Stimulated activated effector memory CD8-positive, alpha-beta T cell treated with anti-CD3 and anti-CD28 coated beads, Interleukin-12 subunit alpha, Interleukin-12 subunit beta, amount 100 ng/mL, for 72 hours (primary cell): ENCODE data around the gene NPAS3.

Source experiments
- ATAC-seq: fragments of 150-1000 bp; cut with Tn5 transposase; 2 replicates; pipeline ENCODE4 v1.10.0; 2021
- DNase-seq, 2 donors: peaks; one replicate each; pipeline ENCODE4 v3.0.0; 2021 to 2022; ENCODE audit warnings: low spot score in 2 of 2
- H3K27ac Mint-ChIP-seq: one replicate; pipeline ENCODE4 v1.8.0; 2022; ENCODE audit warnings: mild to moderate bottlenecking, mixed read lengths
- H3K36me3 Mint-ChIP-seq: one replicate; pipeline ENCODE4 v1.8.0; 2022; ENCODE audit warnings: mild to moderate bottlenecking, mixed read lengths
- H3K4me1 Mint-ChIP-seq: one replicate; pipeline ENCODE4 v1.8.0; 2022; ENCODE audit warnings: mixed read lengths
- H3K4me3 Mint-ChIP-seq: one replicate; pipeline ENCODE4 v1.8.0; 2022; ENCODE audit warnings: mild to moderate bottlenecking, mixed read lengths
- H3K9me3 Mint-ChIP-seq: one replicate; pipeline ENCODE4 v1.8.0; 2022; ENCODE audit warnings: mixed read lengths

The NPAS3 gene

DNA sequence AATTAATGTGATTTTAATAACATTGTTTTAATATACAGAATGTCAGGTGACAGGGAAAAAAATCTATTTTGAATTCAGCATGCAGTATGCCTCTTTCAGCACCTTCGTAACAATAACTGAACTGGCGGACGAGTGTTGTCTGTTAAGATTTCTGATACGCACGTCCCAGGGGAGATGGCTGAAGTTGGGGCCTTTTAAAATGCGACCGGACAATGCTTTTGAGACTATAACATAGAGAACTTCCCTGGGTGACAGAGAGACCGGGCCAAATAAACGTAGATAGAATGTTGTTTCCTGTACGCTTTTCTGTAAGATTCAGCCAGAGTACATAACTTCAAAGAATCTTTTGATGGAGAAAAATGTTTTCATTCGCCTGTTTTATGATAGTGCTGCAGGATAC lies 772.5 kb downstream of the NPAS3 start:
- DNase-seq: no peak
- ATAC-seq: no peak
- Mint-ChIP-seq H3K27ac (no peak overlapping the region), H3K4me1 (no peaks in the 10 kb centered on the region), H3K4me3 (no peak overlapping the region), H3K9me3 (no peaks in the 10 kb centered on the region), H3K36me3 (no peaks in the 10 kb centered on the region)

GRCh38 chr14:33711811-33712216 lies 773.1 kb downstream of the NPAS3 start:
- no peak for DNase-seq
- Mint-ChIP-seq H3K4me1 (no peaks in the 10 kb centered on the region), H3K9me3 (no peaks in the 10 kb centered on the region), H3K36me3 (no peaks in the 10 kb centered on the region), H3K4me3 (no peak overlapping the region), H3K27ac (no peak overlapping the region)
- no peak for ATAC-seq

GRCh38 chr14:33714527-33715226 lies 776.0 kb downstream of the NPAS3 start:
- Mint-ChIP-seq H3K36me3 (no peaks in the 10 kb centered on the region), H3K4me1 (no peaks in the 10 kb centered on the region), H3K9me3 (peaks cover 2% of the 10 kb centered on the region), H3K27ac (no peak overlapping the region), H3K4me3 (no peak overlapping the region)
- ATAC-seq (no peak), DNase-seq (no peak)

DNA sequence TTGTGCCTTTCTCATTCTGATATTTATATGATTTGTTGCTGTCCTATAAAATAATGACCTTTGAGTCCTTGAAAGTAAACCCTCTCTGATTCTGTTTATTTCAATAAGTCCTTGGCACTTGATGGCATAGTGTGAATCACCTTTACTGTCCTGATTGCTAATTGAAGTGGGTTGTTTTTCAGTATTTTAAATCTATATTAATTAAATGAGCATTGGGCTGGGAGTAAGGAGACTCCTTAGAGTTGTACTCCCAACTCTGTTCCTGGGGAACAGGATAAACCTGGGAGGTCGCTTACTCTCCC lies 776.5 kb downstream of the NPAS3 start:
- Mint-ChIP-seq H3K27ac (no peak overlapping the region), H3K36me3 (no peaks in the 10 kb centered on the region), H3K4me3 (no peak overlapping the region), H3K4me1 (no peaks in the 10 kb centered on the region), H3K9me3 (peaks cover 2% of the 10 kb centered on the region)
- no peak for DNase-seq
- ATAC-seq: no peak

- no peak overlapping the region for H3K27ac Mint-ChIP-seq
- H3K36me3 Mint-ChIP-seq: no peaks in the 10 kb centered on the region
- H3K4me3 Mint-ChIP-seq: no peak overlapping the region
- peaks cover 2% of the 10 kb centered on the region for H3K9me3 Mint-ChIP-seq
- no peak for ATAC-seq
- H3K4me1 Mint-ChIP-seq: no peaks in the 10 kb centered on the region
- DNase-seq: no peak
Measured at GRCh38 chr14:33716921-33717320, 778.2 kb downstream of the NPAS3 start.

DNA sequence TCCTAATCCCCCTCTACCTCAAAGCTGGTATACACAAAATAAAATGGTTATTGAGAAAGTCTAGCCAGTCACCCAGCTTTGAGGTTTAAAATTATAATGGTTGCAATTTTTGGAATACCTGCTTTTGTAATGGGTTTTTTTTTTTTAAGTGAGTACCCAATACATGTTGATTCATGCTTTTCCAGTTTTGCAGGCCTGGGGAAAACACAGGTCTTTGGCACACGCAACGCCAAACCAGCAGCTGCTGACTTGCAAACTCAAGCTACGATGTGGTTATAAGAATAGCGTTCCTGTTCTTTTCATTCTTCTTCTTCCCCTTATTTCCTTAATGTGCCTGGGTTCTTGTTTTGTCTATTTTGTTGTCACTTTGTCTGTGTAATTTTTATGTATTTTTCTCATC lies 779.2 kb downstream of the NPAS3 start:
- DNase-seq (no peak), ATAC-seq (no peak)
- Mint-ChIP-seq H3K4me1 (no peaks in the 10 kb centered on the region), H3K9me3 (peaks cover 2% of the 10 kb centered on the region), H3K4me3 (no peak overlapping the region), H3K27ac (no peak overlapping the region), H3K36me3 (no peaks in the 10 kb centered on the region)

GRCh38 chr14:33720284-33720787 lies 781.7 kb downstream of the NPAS3 start:
- ATAC-seq: no peak
- Mint-ChIP-seq H3K36me3 (no peaks in the 10 kb centered on the region), H3K4me3 (no peak overlapping the region)

DNA sequence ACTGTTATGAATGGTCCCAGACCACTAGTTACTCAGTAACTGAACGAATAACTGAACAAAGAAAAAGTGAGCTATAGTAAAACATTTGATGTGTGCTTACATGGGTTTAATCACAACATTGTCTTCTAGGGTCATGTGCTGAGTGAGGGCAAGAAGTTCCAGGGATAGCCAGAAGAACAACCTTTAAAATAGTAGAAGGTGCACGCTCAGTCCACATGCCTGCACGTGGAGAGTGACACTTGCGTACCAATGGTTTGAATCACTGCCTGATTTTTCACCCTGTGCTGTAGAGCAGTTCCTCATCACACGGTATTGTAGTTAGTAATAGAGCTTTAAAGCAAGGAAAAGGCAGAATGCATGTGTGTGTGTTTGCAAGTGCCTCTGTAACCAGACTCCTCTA lies 788.0 kb downstream of the NPAS3 start:
- no peaks in the 10 kb centered on the region for H3K36me3 Mint-ChIP-seq
- no peak overlapping the region for H3K4me3 Mint-ChIP-seq
- no peak overlapping the region for H3K27ac Mint-ChIP-seq
- DNase-seq (no peak), ATAC-seq (no peak)
- H3K4me1 Mint-ChIP-seq: no peaks in the 10 kb centered on the region
- H3K9me3 Mint-ChIP-seq: no peaks in the 10 kb centered on the region

More at GRCh38 chr14:33720284-33720787, 781.7 kb downstream of the NPAS3 start:
- Mint-ChIP-seq H3K4me1 (no peaks in the 10 kb centered on the region), H3K9me3 (peaks cover 2% of the 10 kb centered on the region), H3K27ac (no peak overlapping the region)
- DNase-seq: no peak

- no peak for DNase-seq
- H3K4me1 Mint-ChIP-seq: no peaks in the 10 kb centered on the region
- no peak overlapping the region for H3K4me3 Mint-ChIP-seq
- no peak for ATAC-seq
- no peaks in the 10 kb centered on the region for H3K9me3 Mint-ChIP-seq
- H3K36me3 Mint-ChIP-seq: no peaks in the 10 kb centered on the region
- no peak overlapping the region for H3K27ac Mint-ChIP-seq
Measured at GRCh38 chr14:33727606-33728005, 788.9 kb downstream of the NPAS3 start.

DNA sequence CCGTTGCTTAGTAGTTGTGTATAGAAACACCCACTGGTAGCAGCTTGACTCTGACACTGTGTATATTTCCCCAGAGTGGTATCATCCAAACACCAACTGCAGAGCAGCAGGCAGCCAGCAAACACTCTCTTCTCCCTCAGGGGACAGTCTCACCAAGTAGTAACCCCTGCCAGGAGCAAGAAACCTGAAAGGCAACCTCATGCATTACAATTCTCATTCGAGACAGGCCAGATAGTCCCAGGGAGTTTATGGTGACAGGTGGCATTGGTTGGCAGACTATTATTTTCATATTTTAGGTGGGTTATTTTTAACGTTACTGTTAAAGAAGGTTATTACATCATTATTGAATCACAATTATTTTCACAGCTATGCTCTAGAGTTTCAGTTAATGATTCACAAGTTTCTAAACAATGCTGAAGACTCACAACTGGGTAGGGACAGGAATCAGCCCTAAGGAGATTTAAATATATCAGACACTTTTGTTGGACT lies 789.4 kb downstream of the NPAS3 start:
- ATAC-seq: no peak
- no peaks in the 10 kb centered on the region for H3K9me3 Mint-ChIP-seq

DNA sequence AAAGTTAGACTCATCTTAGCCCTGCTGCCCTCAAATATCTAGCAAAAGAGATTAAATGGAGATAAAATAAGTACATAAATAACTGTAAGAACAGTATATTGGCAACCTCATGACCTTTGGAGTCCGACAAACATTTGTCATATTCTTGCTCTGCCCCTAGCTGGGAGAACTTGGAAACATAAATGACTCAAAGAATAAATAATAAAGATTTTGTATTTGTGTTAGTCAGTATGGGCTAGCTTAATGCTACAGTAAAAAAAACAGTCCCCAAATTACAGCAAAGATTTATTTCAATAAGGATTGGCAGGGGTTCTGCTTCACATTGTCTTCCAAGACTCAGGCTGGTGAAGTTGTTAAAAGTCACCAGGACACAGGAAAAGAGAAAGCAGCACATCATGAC lies 791.5 kb downstream of the NPAS3 start:
- Mint-ChIP-seq H3K9me3 (no peaks in the 10 kb centered on the region), H3K4me3 (no peak overlapping the region), H3K4me1 (no peaks in the 10 kb centered on the region), H3K36me3 (no peaks in the 10 kb centered on the region), H3K27ac (no peak overlapping the region)
- no peak for DNase-seq
- ATAC-seq: no peak

More for the DNA sequence above, 789.4 kb downstream of the NPAS3 start:
- H3K36me3 Mint-ChIP-seq: no peaks in the 10 kb centered on the region
- no peak overlapping the region for H3K27ac Mint-ChIP-seq
- no peak for DNase-seq
- H3K4me3 Mint-ChIP-seq: no peak overlapping the region
- H3K4me1 Mint-ChIP-seq: no peaks in the 10 kb centered on the region

- Mint-ChIP-seq H3K9me3 (no peaks in the 10 kb centered on the region), H3K36me3 (no peaks in the 10 kb centered on the region), H3K4me1 (no peaks in the 10 kb centered on the region), H3K27ac (no peak overlapping the region), H3K4me3 (no peak overlapping the region)
- ATAC-seq (no peak), DNase-seq (no peak)
Measured at GRCh38 chr14:33732175-33732574, 793.5 kb downstream of the NPAS3 start.

- Mint-ChIP-seq H3K27ac (no peak overlapping the region), H3K9me3 (no peaks in the 10 kb centered on the region), H3K4me1 (no peaks in the 10 kb centered on the region), H3K4me3 (no peak overlapping the region), H3K36me3 (no peaks in the 10 kb centered on the region)
- DNase-seq (no peak), ATAC-seq (no peak)
Measured at GRCh38 chr14:33733310-33733709, 794.6 kb downstream of the NPAS3 start.

DNA sequence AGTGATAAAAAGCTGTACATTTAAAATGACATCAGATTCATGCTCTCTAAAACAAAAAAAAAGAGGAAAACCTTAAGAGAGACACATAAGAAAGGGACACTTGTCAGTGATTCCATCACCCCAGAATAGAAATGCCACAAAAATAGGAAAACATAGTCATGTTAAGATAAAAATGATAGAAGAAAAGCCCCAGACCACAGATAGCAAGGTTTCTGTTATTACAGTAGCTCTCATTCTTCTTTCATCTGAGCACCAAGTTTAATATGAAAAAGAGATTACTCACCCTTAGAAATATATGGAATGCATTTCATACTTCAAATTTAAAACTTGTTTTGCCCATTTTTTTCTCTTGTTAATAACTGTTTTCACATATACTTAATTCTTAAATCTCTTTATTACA lies 795.0 kb downstream of the NPAS3 start:
- DNase-seq (no peak), ATAC-seq (no peak)
- Mint-ChIP-seq H3K4me1 (no peaks in the 10 kb centered on the region), H3K36me3 (no peaks in the 10 kb centered on the region), H3K27ac (no peak overlapping the region), H3K4me3 (no peak overlapping the region), H3K9me3 (no peaks in the 10 kb centered on the region)

DNA sequence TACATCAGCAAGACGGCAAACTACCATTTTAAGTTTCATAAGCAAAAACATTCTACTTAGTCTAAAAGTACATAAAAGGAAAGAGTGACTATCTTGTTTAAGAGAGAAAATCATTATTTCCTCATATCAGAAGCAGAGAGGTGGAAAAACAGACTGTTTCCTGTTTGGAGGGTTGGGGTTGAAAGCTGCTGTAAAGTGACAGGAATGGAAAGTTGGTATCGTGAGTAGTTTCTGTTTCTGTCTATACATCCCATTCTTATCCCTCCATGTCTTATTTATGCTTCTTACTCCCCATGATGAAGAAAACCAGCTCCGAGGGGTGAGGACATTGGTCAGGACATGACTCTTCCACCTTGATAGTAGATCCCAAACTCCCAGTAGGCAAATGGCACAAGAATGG lies 795.7 kb downstream of the NPAS3 start:
- no peak overlapping the region for H3K4me3 Mint-ChIP-seq
- ATAC-seq (no peak), DNase-seq (no peak)

GRCh38 chr14:33736299-33736825 lies 797.7 kb downstream of the NPAS3 start:
- no peak overlapping the region for H3K27ac Mint-ChIP-seq
- H3K36me3 Mint-ChIP-seq: no peaks in the 10 kb centered on the region
- H3K9me3 Mint-ChIP-seq: no peaks in the 10 kb centered on the region
- ATAC-seq (no peak), DNase-seq (no peak)
- H3K4me3 Mint-ChIP-seq: no peak overlapping the region
- no peaks in the 10 kb centered on the region for H3K4me1 Mint-ChIP-seq

More for the DNA sequence above, 795.7 kb downstream of the NPAS3 start:
- Mint-ChIP-seq H3K9me3 (no peaks in the 10 kb centered on the region), H3K4me1 (no peaks in the 10 kb centered on the region), H3K36me3 (no peaks in the 10 kb centered on the region), H3K27ac (no peak overlapping the region)
